ENCODE measurements around the gene GRID2. TPM values are rescaled to one million over a fixed set of nuclear protein-coding genes. Genes with fewer than 3 reads are reported as not detected.

GRID2 gene
- total RNA-seq, 2 donors from 2014 or later, result 0.28 TPM; not detected in 1

DNA sequence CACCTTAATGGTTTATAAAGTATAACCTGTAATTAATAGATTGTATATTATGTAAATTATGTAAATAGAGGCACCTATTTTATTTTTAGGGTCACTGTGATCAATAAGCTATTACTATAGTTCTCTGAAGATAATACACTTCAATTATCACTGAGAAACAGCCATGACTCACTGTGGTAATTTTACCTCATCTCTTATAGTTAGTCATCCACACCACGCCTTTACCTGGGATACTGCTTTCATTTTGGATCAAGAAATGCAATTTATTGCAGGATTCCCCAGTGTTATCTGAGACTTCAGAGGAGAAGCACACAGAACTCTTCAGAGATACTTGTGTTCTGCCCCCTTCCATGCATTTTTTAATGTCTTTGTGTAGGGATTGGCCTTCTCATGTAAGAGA is 1176.7 kb downstream of the GRID2 start:
- no peaks in the 10 kb centered on the region for H3K36me3 ChIP-seq
- DNase-seq (ENCODE audit: low spot score), result no peak
- H3K27me3 ChIP-seq (replicated peaks; ENCODE audit: insufficient read depth), result no peaks in the 10 kb centered on the region
- no peak for ATAC-seq (ENCODE audit: insufficient number of reproducible peaks, low FRiP score, low read depth)
- H3K27ac ChIP-seq, result no peak overlapping the region
- H3K9me3 ChIP-seq, result no peaks in the 10 kb centered on the region
- TF ChIP-seq, protein P1, sequence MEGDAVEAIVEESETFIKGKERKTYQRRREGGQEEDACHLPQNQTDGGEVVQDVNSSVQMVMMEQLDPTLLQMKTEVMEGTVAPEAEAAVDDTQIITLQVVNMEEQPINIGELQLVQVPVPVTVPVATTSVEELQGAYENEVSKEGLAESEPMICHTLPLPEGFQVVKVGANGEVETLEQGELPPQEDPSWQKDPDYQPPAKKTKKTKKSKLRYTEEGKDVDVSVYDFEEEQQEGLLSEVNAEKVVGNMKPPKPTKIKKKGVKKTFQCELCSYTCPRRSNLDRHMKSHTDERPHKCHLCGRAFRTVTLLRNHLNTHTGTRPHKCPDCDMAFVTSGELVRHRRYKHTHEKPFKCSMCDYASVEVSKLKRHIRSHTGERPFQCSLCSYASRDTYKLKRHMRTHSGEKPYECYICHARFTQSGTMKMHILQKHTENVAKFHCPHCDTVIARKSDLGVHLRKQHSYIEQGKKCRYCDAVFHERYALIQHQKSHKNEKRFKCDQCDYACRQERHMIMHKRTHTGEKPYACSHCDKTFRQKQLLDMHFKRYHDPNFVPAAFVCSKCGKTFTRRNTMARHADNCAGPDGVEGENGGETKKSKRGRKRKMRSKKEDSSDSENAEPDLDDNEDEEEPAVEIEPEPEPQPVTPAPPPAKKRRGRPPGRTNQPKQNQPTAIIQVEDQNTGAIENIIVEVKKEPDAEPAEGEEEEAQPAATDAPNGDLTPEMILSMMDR (IDR thresholded peaks at IDR 0.05), result no peak
- H3K4me3 ChIP-seq, result no peak overlapping the region
- H3K4me1 ChIP-seq (ENCODE audit: control insufficient read depth in 1 of 2, low read depth in 2 of 2), result no peaks in the 10 kb centered on the region

DNA sequence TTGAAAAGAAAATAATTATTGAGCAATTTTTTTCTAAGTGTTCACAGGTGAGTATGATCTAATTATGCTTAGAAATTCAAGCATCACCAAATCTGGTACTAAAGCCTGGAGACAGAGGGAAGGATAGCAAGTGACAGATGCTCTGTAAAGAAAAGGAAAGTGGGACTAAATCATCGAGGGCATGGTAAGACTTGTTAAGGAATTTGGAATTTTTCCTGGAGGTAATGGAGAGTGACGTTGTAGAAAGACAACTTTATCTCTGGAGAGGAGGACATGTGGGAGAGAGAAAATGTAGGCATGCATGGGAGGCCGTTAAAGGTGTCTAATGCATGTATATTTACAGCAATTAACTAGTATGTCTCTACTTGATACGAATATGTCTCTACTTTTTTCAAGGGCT is 1191.6 kb downstream of the GRID2 start:
- TF ChIP-seq, protein P1 (IDR thresholded peaks at IDR 0.05), result no peak
- no peaks in the 10 kb centered on the region for H3K9me3 ChIP-seq
- H3K27ac ChIP-seq, result no peak overlapping the region
- no peaks in the 10 kb centered on the region for H3K36me3 ChIP-seq
- H3K27me3 ChIP-seq (replicated peaks; ENCODE audit: insufficient read depth), result no peaks in the 10 kb centered on the region
- DNase-seq (ENCODE audit: low spot score) (no peak), ATAC-seq (ENCODE audit: insufficient number of reproducible peaks, low FRiP score, low read depth) (no peak)
- no peak overlapping the region for H3K4me3 ChIP-seq
- H3K4me1 ChIP-seq (ENCODE audit: control insufficient read depth in 1 of 2, low read depth in 2 of 2), result no peaks in the 10 kb centered on the region

DNA sequence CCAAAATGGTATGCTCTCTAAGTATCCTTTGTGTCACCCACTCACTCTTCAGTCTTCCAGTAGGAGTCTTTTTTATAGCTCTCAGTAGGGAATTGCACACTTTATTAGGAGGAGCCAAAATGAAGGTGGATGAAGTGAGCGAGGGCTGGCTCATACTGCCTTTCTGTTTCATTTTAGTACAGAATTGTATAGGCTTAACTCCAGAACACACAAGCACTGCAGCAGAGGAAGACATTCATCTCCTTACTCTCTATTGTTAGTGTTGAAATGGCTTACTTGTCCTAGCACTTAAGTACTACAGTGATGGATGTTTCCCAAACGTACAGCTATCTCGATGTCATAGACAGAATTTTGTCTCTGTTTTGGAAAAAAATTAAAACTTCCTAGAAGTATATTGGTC is 1197.5 kb downstream of the GRID2 start:
- TF ChIP-seq, protein P1 (IDR thresholded peaks at IDR 0.05), result no peak
- no peak for DNase-seq (ENCODE audit: low spot score)
- no peak overlapping the region for H3K27ac ChIP-seq
- H3K4me3 ChIP-seq, result no peak overlapping the region
- no peaks in the 10 kb centered on the region for H3K36me3 ChIP-seq
- no peak for ATAC-seq (ENCODE audit: insufficient number of reproducible peaks, low FRiP score, low read depth)
- H3K4me1 ChIP-seq (ENCODE audit: control insufficient read depth in 1 of 2, low read depth in 2 of 2), result no peaks in the 10 kb centered on the region
- no peaks in the 10 kb centered on the region for H3K27me3 ChIP-seq (replicated peaks; ENCODE audit: insufficient read depth)
- H3K9me3 ChIP-seq, result no peaks in the 10 kb centered on the region

DNA sequence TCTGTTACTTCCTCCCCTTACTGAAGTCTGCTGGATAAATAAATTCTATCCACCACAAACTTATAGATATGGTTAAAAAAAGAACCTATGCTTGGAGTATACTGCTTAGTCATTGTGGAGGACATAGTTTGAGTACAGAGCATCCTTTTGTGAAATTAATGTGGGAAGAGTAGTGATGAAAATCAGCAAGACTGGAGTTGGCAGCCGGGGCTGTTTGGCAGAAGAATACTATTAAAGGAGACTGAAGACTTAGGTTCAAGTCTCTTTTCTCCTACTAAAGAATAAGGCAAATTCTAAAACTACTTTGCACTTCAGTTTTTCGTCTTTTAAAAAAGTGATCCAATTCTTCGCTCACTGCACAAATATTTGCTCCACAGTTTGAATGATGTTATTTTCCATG is 1198.2 kb downstream of the GRID2 start:
- ATAC-seq (ENCODE audit: insufficient number of reproducible peaks, low FRiP score, low read depth) (no peak), DNase-seq (ENCODE audit: low spot score) (no peak)
- no peaks in the 10 kb centered on the region for H3K4me1 ChIP-seq (ENCODE audit: control insufficient read depth in 1 of 2, low read depth in 2 of 2)
- TF ChIP-seq, protein P1 (IDR thresholded peaks at IDR 0.05), result no peak
- no peak overlapping the region for H3K4me3 ChIP-seq
- no peaks in the 10 kb centered on the region for H3K36me3 ChIP-seq
- H3K27ac ChIP-seq, result no peak overlapping the region
- H3K27me3 ChIP-seq (replicated peaks; ENCODE audit: insufficient read depth), result no peaks in the 10 kb centered on the region
- H3K9me3 ChIP-seq, result no peaks in the 10 kb centered on the region

- H3K4me3 ChIP-seq, result no peak overlapping the region
- no peak for ATAC-seq (ENCODE audit: insufficient number of reproducible peaks, low FRiP score, low read depth)
- no peaks in the 10 kb centered on the region for H3K27me3 ChIP-seq (replicated peaks; ENCODE audit: insufficient read depth)
- no peaks in the 10 kb centered on the region for H3K4me1 ChIP-seq (ENCODE audit: control insufficient read depth in 1 of 2, low read depth in 2 of 2)
- TF ChIP-seq, protein P1 (IDR thresholded peaks at IDR 0.05), result no peak
- H3K27ac ChIP-seq, result no peak overlapping the region
- H3K9me3 ChIP-seq, result no peaks in the 10 kb centered on the region
- no peaks in the 10 kb centered on the region for H3K36me3 ChIP-seq
- no peak for DNase-seq (ENCODE audit: low spot score)
These were observed 1199.2 kb downstream of the GRID2 start for GRCh38 chr4:93502991-93503390.

Measured in thoracic aorta (tissue), 2 donors.